GM21526 (cell line): ENCODE results near the gene CMPK2.
A peak's percentile ranks its signal among the peaks of the same experiment; 100 is the strongest.

Experiments
- ATAC-seq: cut with Tn5 transposase; IDR thresholded peaks from one replicate; pipeline ENCODE4 v1.9.1; 2021; ENCODE audit warnings: moderate library complexity; ENCODE audit not compliant: unreplicated experiment, low FRiP score

Gene CMPK2

GRCh38 chr2:6846540-6846939 is 19.2 kb downstream of the CMPK2 start:
- no peak for ATAC-seq

- no peak for ATAC-seq
These were observed 19.8 kb downstream of the CMPK2 start for GRCh38 chr2:6845903-6846302.

- ATAC-seq: no peak
These were observed 20.4 kb downstream of the CMPK2 start for GRCh38 chr2:6845312-6845711.

GRCh38 chr2:6841537-6842287 is 24.0 kb downstream of the CMPK2 start:
- no peak for ATAC-seq

- no peak for ATAC-seq
These were observed 26.9 kb downstream of the CMPK2 start for GRCh38 chr2:6838673-6839319.

GRCh38 chr2:6835467-6835866 is 30.2 kb downstream of the CMPK2 start:
- ATAC-seq: no peak

GRCh38 chr2:6834163-6834562 is 31.5 kb downstream of the CMPK2 start:
- ATAC-seq: no peak

- no peak for ATAC-seq
These were observed 32.5 kb downstream of the CMPK2 start for GRCh38 chr2:6833300-6833604.

GRCh38 chr2:6832596-6833299 is 33.0 kb downstream of the CMPK2 start:
- ATAC-seq: no peak

GRCh38 chr2:6831229-6831628 is 34.5 kb downstream of the CMPK2 start:
- ATAC-seq: no peak

- ATAC-seq: no peak
These were observed 37.5 kb downstream of the CMPK2 start for GRCh38 chr2:6828299-6828584.

GRCh38 chr2:6827566-6828298 is 38.0 kb downstream of the CMPK2 start:
- ATAC-seq: no peak

GRCh38 chr2:6826081-6826913 is 39.4 kb downstream of the CMPK2 start:
- ATAC-seq: peak; percentile 92

GRCh38 chr2:6824962-6825361 is 40.7 kb downstream of the CMPK2 start:
- ATAC-seq: no peak

- no peak for ATAC-seq
These were observed 42.6 kb downstream of the CMPK2 start for GRCh38 chr2:6823111-6823510.

GRCh38 chr2:6822406-6822805 is 43.3 kb downstream of the CMPK2 start:
- ATAC-seq: no peak

- no peak for ATAC-seq
These were observed 44.7 kb downstream of the CMPK2 start for GRCh38 chr2:6820903-6821584.

- ATAC-seq: no peak
These were observed 45.5 kb downstream of the CMPK2 start for GRCh38 chr2:6820236-6820635.

GRCh38 chr2:6819668-6820067 is 46.0 kb downstream of the CMPK2 start:
- no peak for ATAC-seq

GRCh38 chr2:6818012-6818411 is 47.7 kb downstream of the CMPK2 start:
- no peak for ATAC-seq
